ENCODE data around the gene SERPINB10.

Gene SERPINB10

DNA sequence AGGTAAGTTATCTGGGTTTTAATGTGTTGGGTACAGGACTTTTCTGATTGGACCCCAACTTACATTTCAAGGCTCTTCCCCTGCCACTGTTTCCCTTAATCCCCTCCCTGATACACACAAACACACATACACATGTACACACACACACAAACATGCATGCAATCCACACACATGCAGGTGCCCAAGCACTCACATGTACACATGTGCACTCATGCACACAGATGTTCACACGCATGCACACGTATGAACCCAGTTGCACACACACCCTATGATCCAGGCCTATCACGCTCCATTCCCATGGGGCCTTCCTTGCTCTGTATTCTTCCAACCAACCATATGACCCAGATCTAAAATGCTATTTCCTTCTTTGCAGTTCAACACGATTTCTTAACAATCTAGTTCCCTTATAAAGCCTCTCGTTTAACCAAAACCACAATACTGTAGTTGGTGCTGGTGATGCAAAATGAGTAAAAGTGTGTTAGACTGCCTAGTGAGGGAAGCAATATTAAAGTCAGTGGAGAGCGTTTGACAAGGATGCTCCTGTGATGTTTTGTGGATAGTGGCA is 73.2 kb downstream of the SERPINB10 start:
- DNase-seq (ENCODE audit: low read depth in 2 of 2), result no peak

DNA sequence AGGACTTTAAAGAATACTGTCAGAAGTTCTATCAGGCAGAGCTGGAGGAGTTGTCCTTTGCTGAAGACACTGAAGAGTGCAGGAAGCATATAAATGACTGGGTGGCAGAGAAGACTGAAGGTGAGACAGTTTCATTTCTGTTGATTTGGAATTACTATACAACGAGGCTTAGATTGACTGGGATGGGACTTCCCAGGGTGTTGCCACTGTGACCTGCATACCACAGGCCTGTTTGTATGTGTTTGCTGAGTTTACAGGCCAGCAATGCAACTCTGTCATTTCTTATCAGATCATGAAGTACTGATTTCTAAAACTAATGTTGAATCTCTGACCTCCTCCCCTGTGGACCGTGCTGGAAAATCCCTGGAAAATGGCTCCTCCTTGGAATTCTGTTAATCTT is 74.0 kb downstream of the SERPINB10 start:
- DNase-seq (ENCODE audit: low read depth in 2 of 2), result no peak

DNA sequence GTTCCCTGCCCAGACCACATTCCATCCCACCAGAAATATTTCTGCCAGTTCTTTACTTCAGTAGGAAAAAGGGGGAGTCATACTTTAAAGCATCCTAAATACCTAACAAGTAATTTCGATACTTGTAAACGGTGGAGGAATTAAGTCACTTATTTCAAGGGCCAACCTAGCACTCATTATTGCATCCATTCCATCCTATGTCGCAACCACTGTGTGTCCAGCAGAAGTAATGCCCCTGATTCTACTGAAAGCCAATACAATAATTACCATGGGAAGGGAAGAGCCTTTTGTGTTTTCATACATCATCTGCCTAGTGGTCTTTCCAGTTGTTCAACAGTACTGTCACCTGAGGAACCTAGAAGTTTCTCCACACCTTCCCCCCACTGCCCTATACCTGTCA is 74.6 kb downstream of the SERPINB10 start:
- DNase-seq (ENCODE audit: low read depth in 2 of 2), result no peak

All from stimulated activated CD8-positive, alpha-beta memory T cell treated with anti-CD3 and anti-CD28 coated beads, Interleukin-2, amount 100 ng/mL, for 48 hours (primary cell).